A549 (cell line): ENCODE data around the gene AFF3. TPM values are rescaled to one million over a fixed set of nuclear protein-coding genes. Genes with fewer than 3 reads are reported as not detected.

Source experiments
- ATAC-seq, 2 experiments: fragments of 200-7000 bp in 1 of 2; fragments of >200 bp in 1 of 2; cut with Nextera tagmentation in 1 of 2; cut with Tn5 transposase in 1 of 2; 3 replicates each; pipeline versions ENCODE4 v1.8.0 to v1.9.1; 2018 to 2020; ENCODE audit warnings: mild to moderate bottlenecking in 1 of 2, moderate library complexity in 1 of 2
- CTCF ChIA-PET: fragments of 300-600 bp; sonication (Branson Sonifier 250); formaldehyde crosslinking; extraction: SDS; loops from one replicate; lab custom pipeline; 2021; ENCODE audit warnings: antibody characterized with exemption, inconsistent platforms; lab: Yijun Ruan, JAX
- POLR2A ChIA-PET: fragments of 350-600 bp; formaldehyde crosslinking; extraction: SDS; loops from one replicate; lab custom pipeline; 2021; ENCODE audit warnings: antibody characterized with exemption, inconsistent platforms; lab: Yijun Ruan, JAX
- DNase-seq, 2 experiments: peaks; one replicate each; pipeline versions ENCODE4 v3.0.0 to v3.0.0-alpha.2; 2011 to 2016; ENCODE audit warnings: low read depth in 1 of 2, low spot score in 1 of 2
- FAIRE-seq: peaks from 2 replicates; lab custom pipeline; 2011; peaks lifted over from hg19 to GRCh38; lab: Jason Lieb, UNC
- H3K27ac ChIP-seq, 2 experiments: fragments of >200 bp; sonication (Bioruptor Twin); formaldehyde crosslinking; 3 replicates each; pipeline ENCODE4 v1.5.1; 2016 to 2017
- H3K4me1 ChIP-seq: fragments of >200 bp; sonication (Bioruptor Twin); formaldehyde crosslinking; 3 replicates; pipeline ENCODE4 v1.6.1; 2016
- H3K4me2 ChIP-seq: fragments of >200 bp; sonication (Bioruptor Twin); formaldehyde crosslinking; 3 replicates; pipeline ENCODE4 v1.6.1; 2016
- H3K4me3 ChIP-seq: fragments of >200 bp; sonication (Bioruptor Twin); formaldehyde crosslinking; 3 replicates; pipeline ENCODE4 v1.5.1; 2016
- H3K9me3 ChIP-seq: fragments of >200 bp; sonication (Bioruptor Twin); formaldehyde crosslinking; 3 replicates; pipeline ENCODE4 v1.6.1; 2016
- CBX8 ChIP-seq: fragments of 200-600 bp; sonication (generic); IDR thresholded peaks from 2 replicates; pipeline ENCODE4 v1.6.1; 2016
- EHMT2 ChIP-seq: fragments of 200-600 bp; sonication (generic); IDR thresholded peaks from 2 replicates; pipeline ENCODE4 v1.6.1; 2016; ENCODE audit warnings: antibody characterized with exemption, low read depth, mild to moderate bottlenecking, moderate library complexity
- FOSL2 ChIP-seq, 2 experiments: fragments of 450-650 bp in 1 of 2; fragments of >200 bp in 1 of 2; sonication (Bioruptor Twin) in 1 of 2; formaldehyde crosslinking; IDR thresholded peaks; 2 replicates each; pipeline versions ENCODE4 v1.5.0 to v1.6.1; 2016 to 2020; ENCODE audit warnings: mild to moderate bottlenecking in 1 of 2, moderate library complexity in 1 of 2
- FOXS1 ChIP-seq: fragments of 250-450 bp; sonication (Bioruptor Pico); IDR thresholded peaks from 2 replicates; pipeline ENCODE4 v1.5.0; 2020; ENCODE audit warnings: mild to moderate bottlenecking, moderate library complexity
- KDM1A ChIP-seq: fragments of 200-600 bp; sonication (generic); IDR thresholded peaks from 2 replicates; pipeline ENCODE4 v1.6.1; 2016; ENCODE audit warnings: low read depth, mild to moderate bottlenecking
- MAX ChIP-seq: IDR thresholded peaks from 2 replicates; pipeline ENCODE4 v1.6.1; 2012
- NPAS2 ChIP-seq: fragments of 250-450 bp; sonication (Bioruptor Pico); IDR thresholded peaks from 2 replicates; pipeline ENCODE4 v1.8.0; 2022; ENCODE audit warnings: mild to moderate bottlenecking, moderate library complexity, borderline replicate concordance
- RFX5 ChIP-seq: fragments of 450-650 bp; IDR thresholded peaks from 2 replicates; pipeline ENCODE4 v1.7.1; 2014; ENCODE audit warnings: antibody characterized with exemption, mild to moderate bottlenecking, moderate library complexity
- SMC3 ChIP-seq: fragments of >200 bp; sonication (Bioruptor Twin); formaldehyde crosslinking; IDR thresholded peaks from 3 replicates; pipeline ENCODE4 v1.6.1; 2018; ENCODE audit warnings: inconsistent platforms
- SREBF2 ChIP-seq: fragments of 450-650 bp; IDR thresholded peaks from 2 replicates; pipeline ENCODE4 v1.6.1; 2014; ENCODE audit warnings: mild to moderate bottlenecking, moderate library complexity
- USF2 ChIP-seq: fragments of 450-650 bp; IDR thresholded peaks from 2 replicates; pipeline ENCODE4 v1.6.1; 2014; ENCODE audit warnings: antibody characterized with exemption
- ZNF302 ChIP-seq: fragments of 250-450 bp; sonication (Bioruptor Pico); IDR thresholded peaks from 2 replicates; pipeline ENCODE4 v1.9.0; 2021; ENCODE audit warnings: inconsistent platforms, mild to moderate bottlenecking, moderate library complexity
- WGBS: methylation state at CpG from one replicate; pipeline ENCODE4 v1.1.6; 2017; ENCODE audit errors: missing lambda C conversion rate; 5-methylcytosine and 5-hydroxymethylcytosine counted together
- polyA plus RNA-seq, 4 experiments: library from polyadenylated mRNA; depleted of rRNA in 3 of 4; stranded (reverse); fragments of >200 nt; fragmentation: RNase III in 1 of 4; extraction: RNeasy Plus Mini Kit Qiagen cat#74134 plus additional on column Dnase treatment in 1 of 4; gene quantifications; 2 replicates in 3 of 4; 3 replicates in 1 of 4; pipeline ENCODE4 v1.2.3, GENCODE V29; 2011 to 2017
- TF ChIP-seq, protein P1 (sequence below): IDR thresholded peaks from 2 replicates; pipeline ENCODE4 v1.6.1; 2012

AFF3 gene
- polyA plus RNA-seq, 2 of the 4 experiments (the other 2 are of a cell fraction), result not detected

GRCh38 chr2:99867770-99868169, 274.6 kb downstream of the AFF3 start:
- Histone ChIP-seq H3K4me1 (no peaks in the 10 kb centered on the region), H3K27ac (no peak overlapping the region), H3K4me3 (no peak overlapping the region), H3K9me3 (no peaks in the 10 kb centered on the region), H3K4me2 (no peak overlapping the region)
- POLR2A ChIA-PET, result no interaction called here
- CTCF ChIA-PET, result no interaction called here
- peak in 1 of 2 experiments; percentile 19 for DNase-seq
- no peak for FAIRE-seq
- no peak for ATAC-seq
- 45% methylated on average over 11 of the region's 11 CpGs for WGBS
- TF ChIP-seq USF2 (no peak), SREBF2 (no peak), RFX5 (no peak), NPAS2 (no peak), ZNF302 (CRISPR knock-in tag) (no peak), EHMT2 (no peak), FOXS1 (CRISPR knock-in tag) (no peak), MAX (no peak), FOSL2 (IDR thresholded peaks at IDR 0.05) (no peak), FOSL2 (CRISPR knock-in tag; IDR thresholded peaks at IDR 0.05) (no peak)
- TF ChIP-seq, protein P1, sequence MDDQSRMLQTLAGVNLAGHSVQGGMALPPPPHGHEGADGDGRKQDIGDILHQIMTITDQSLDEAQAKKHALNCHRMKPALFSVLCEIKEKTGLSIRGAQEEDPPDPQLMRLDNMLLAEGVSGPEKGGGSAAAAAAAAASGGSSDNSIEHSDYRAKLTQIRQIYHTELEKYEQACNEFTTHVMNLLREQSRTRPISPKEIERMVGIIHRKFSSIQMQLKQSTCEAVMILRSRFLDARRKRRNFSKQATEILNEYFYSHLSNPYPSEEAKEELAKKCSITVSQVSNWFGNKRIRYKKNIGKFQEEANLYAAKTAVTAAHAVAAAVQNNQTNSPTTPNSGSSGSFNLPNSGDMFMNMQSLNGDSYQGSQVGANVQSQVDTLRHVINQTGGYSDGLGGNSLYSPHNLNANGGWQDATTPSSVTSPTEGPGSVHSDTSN, result no peak

DNA sequence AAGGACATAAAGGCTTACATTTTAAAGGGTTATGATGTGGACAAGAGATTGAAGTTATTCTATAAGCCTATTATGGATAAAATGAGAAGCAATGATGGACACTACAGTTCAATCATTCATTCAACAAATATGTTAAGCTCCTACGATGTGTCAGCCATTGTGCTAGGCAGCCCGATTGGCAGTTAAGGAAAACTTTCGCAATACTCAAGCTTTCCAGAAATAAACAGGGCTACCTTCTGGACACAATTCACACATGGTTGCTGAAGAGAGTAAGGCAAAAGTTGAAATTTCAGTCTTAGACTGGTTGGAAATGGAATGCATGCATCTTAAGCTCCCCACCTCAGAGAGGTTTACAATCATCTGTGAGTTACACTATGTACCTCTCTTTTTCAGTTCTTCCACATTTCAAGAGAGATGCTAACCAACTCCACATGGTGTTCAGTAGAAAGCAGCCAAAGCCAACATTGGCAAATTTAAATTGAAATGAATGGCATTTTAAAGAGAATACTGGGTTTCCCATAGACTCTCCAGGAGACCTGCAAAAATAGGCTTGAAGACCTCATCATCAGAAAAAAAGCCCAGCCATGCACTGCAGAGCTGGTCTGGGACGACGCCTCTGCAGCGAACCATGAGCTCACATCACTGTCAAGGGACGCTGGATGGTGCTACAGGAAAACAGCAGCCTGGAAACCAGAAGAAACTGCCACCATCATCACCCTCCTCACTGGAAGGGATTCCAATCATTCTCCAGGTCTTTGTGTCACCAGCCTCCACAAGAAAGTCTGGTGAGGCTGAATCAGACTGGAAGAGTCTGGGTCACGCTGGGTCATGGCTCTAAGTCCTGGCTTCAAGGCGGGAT, 276.3 kb downstream of the AFF3 start:
- no peak overlapping the region for H3K4me3 ChIP-seq
- no peak overlapping the region for H3K4me2 ChIP-seq
- no peak for ATAC-seq
- CTCF ChIA-PET, result interaction anchor here (1.1 kb wide), 1 partner anchor 187 kb away, joined by 3 read pairs; no protein-coding TSS in a partner anchor
- WGBS, result 57% methylated on average over 9 of the region's 9 CpGs
- H3K9me3 ChIP-seq, result no peaks in the 10 kb centered on the region
- no peaks in the 10 kb centered on the region for H3K4me1 ChIP-seq
- TF ChIP-seq SMC3, result no peak
- FAIRE-seq, result no peak
- no peak for DNase-seq
- POLR2A ChIA-PET, result no interaction called here
- no peak overlapping the region for H3K27ac ChIP-seq

- no peak for ATAC-seq
- no peaks in the 10 kb centered on the region for H3K4me1 ChIP-seq
- WGBS, result 22% methylated on average over 10 of the region's 10 CpGs
- TF ChIP-seq SMC3 (no peak), CBX8 (no peak), KDM1A (no peak), USF2 (no peak), MAX (no peak)
- TF ChIP-seq, protein P1, result no peak
- ChIA-PET POLR2A (no interaction called here), CTCF (interaction anchor here (1.1 kb wide), 1 partner anchor 188 kb away, joined by 3 read pairs; no protein-coding TSS in a partner anchor)
- no peaks in the 10 kb centered on the region for H3K9me3 ChIP-seq
- H3K27ac ChIP-seq, result no peak overlapping the region
- DNase-seq, result no peak
- H3K4me3 ChIP-seq, result no peak overlapping the region
- FAIRE-seq, result no peak
- H3K4me2 ChIP-seq, result no peak overlapping the region
Observed at GRCh38 chr2:99864561-99865553, 277.5 kb downstream of the AFF3 start.
